PFSK-1 (cell line): Measurements from ENCODE around the gene MTA3.

Experiments
- FOXP2 ChIP-seq: optimal IDR thresholded peaks from 2 replicates; pipeline ENCODE3; 2011; ENCODE audit warnings: borderline replicate concordance, control low read depth, inconsistent platforms; ENCODE audit not compliant: insufficient read depth; ENCODE audit errors: extremely low read length, extremely low read depth
- POLR2AphosphoS5 ChIP-seq: IDR thresholded peaks from 2 replicates; pipeline ENCODE4 v1.6.1; 2012; ENCODE audit warnings: low read depth, mild to moderate bottlenecking, control low read depth, low read length, moderate library complexity
- SIN3A ChIP-seq: IDR thresholded peaks from 2 replicates; pipeline ENCODE4 v1.6.1; 2012; ENCODE audit warnings: mild to moderate bottlenecking, low read length, moderate library complexity, borderline replicate concordance; ENCODE audit not compliant: insufficient read depth
- TAF1 ChIP-seq: IDR thresholded peaks from 2 replicates; pipeline ENCODE4 v1.6.1; 2012; ENCODE audit warnings: low read length, control low read depth, borderline replicate concordance; ENCODE audit not compliant: insufficient read depth
- TF ChIP-seq, protein P1 (sequence below), 2 experiments: IDR thresholded peaks; 2 replicates each; pipeline versions ENCODE4 v1.6.1 to v1.8.0; 2011 to 2012; ENCODE audit warnings: low read depth in 2 of 2, low read length in 2 of 2, control low read depth in 1 of 2, inconsistent platforms in 1 of 2, mild to moderate bottlenecking in 1 of 2, moderate library complexity in 1 of 2; ENCODE audit not compliant: insufficient read depth in 1 of 2

Gene MTA3

DNA sequence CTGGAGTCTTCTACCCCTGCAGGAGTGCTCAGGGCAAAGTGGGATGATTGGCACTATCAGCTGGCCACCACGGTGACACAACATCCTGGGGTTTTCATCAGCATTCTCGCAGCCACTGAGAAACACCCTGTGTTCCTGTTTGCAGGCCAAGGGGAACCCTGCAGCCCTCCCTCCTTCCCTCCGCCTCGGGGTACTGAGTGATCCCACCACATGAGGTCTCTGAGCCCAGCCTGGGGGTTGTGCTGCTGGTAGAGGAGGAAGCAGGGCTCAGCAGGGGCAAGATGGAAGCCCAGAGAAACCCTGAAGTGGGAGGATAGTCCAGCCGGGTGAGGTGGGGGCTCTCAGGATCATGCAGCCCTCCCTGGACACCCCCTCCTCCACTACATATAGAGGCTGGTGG lies 195.7 kb downstream of the MTA3 start, which contains the start of gene OXER1:
OXER1 (minus strand) TSS at position 40 of the 400 bp plus-strand sequence. CDS start 73 bp downstream, outside the sequence.
- TF ChIP-seq FOXP2, result no peak
- TF ChIP-seq TAF1, result no peak
- TF ChIP-seq POLR2AphosphoS5, result no peak
- TF ChIP-seq, protein P1, sequence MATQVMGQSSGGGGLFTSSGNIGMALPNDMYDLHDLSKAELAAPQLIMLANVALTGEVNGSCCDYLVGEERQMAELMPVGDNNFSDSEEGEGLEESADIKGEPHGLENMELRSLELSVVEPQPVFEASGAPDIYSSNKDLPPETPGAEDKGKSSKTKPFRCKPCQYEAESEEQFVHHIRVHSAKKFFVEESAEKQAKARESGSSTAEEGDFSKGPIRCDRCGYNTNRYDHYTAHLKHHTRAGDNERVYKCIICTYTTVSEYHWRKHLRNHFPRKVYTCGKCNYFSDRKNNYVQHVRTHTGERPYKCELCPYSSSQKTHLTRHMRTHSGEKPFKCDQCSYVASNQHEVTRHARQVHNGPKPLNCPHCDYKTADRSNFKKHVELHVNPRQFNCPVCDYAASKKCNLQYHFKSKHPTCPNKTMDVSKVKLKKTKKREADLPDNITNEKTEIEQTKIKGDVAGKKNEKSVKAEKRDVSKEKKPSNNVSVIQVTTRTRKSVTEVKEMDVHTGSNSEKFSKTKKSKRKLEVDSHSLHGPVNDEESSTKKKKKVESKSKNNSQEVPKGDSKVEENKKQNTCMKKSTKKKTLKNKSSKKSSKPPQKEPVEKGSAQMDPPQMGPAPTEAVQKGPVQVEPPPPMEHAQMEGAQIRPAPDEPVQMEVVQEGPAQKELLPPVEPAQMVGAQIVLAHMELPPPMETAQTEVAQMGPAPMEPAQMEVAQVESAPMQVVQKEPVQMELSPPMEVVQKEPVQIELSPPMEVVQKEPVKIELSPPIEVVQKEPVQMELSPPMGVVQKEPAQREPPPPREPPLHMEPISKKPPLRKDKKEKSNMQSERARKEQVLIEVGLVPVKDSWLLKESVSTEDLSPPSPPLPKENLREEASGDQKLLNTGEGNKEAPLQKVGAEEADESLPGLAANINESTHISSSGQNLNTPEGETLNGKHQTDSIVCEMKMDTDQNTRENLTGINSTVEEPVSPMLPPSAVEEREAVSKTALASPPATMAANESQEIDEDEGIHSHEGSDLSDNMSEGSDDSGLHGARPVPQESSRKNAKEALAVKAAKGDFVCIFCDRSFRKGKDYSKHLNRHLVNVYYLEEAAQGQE (IDR thresholded peaks at IDR 0.05; ENCODE audit: insufficient read depth in 1 of 2, low read depth in 2 of 2, low read length in 2 of 2), result no peak
- no peak for TF ChIP-seq SIN3A

- TF ChIP-seq TAF1 (no peak), POLR2AphosphoS5 (no peak), SIN3A (no peak), FOXP2 (no peak)
- TF ChIP-seq, protein P1 (IDR thresholded peaks at IDR 0.05; ENCODE audit: insufficient read depth in 1 of 2, low read depth in 2 of 2, low read length in 2 of 2), result no peak
Observed at GRCh38 chr2:42764901-42765300, 196.5 kb downstream of the MTA3 start.

GRCh38 chr2:42765686-42766085 lies 197.3 kb downstream of the MTA3 start:
- TF ChIP-seq POLR2AphosphoS5, result no peak
- TF ChIP-seq TAF1, result no peak
- TF ChIP-seq, protein P1 (IDR thresholded peaks at IDR 0.05; ENCODE audit: insufficient read depth in 1 of 2, low read depth in 2 of 2, low read length in 2 of 2), result no peak
- TF ChIP-seq SIN3A, result no peak
- TF ChIP-seq FOXP2, result no peak

- TF ChIP-seq POLR2AphosphoS5, result no peak
- TF ChIP-seq SIN3A, result no peak
- TF ChIP-seq FOXP2, result no peak
- TF ChIP-seq, protein P1 (IDR thresholded peaks at IDR 0.05; ENCODE audit: insufficient read depth in 1 of 2, low read depth in 2 of 2, low read length in 2 of 2), result no peak
- TF ChIP-seq TAF1, result no peak
Observed at GRCh38 chr2:42767080-42767898, 198.9 kb downstream of the MTA3 start.
